GM12878 (cell line): Measurements from ENCODE around the gene DDR1. TPM values are rescaled to one million over a fixed set of nuclear protein-coding genes. Genes with fewer than 3 reads are reported as not detected.

Experiments used
- BRCA1 ChIP-seq: IDR thresholded peaks from 2 replicates; pipeline ENCODE4 v1.6.1; 2011; ENCODE audit warnings: low read depth, low read length, improper control_type of control experiment
- CBX5 ChIP-seq: sonication (generic); IDR thresholded peaks from 2 replicates; pipeline ENCODE4 v1.6.1; 2016; ENCODE audit warnings: low read depth, moderate library complexity, mild to moderate bottlenecking, inconsistent platforms
- EGR1 ChIP-seq, 2 experiments: IDR thresholded peaks; 1 replicate in 1 of 2; 2 replicates in 1 of 2; pipeline ENCODE4 v1.6.1; 2011 to 2012; ENCODE audit warnings: low read depth in 2 of 2, low read length in 2 of 2, borderline replicate concordance in 1 of 2, mild to moderate bottlenecking in 1 of 2, moderate library complexity in 1 of 2
- ETV6 ChIP-seq, 2 experiments: fragments of 450-650 bp in 1 of 2; IDR thresholded peaks in 1 of 2; conservative IDR thresholded peaks in 1 of 2; 2 replicates each; pipeline ENCODE4 v1.6.1; 2014; ENCODE audit warnings: antibody characterized with exemption in 1 of 2, borderline replicate concordance in 1 of 2, low read depth in 1 of 2, mild to moderate bottlenecking in 1 of 2, moderate library complexity in 1 of 2
- GABPA ChIP-seq: IDR thresholded peaks from 2 replicates; pipeline ENCODE4 v1.6.1; 2014; ENCODE audit warnings: antibody characterized with exemption, low read depth, mild to moderate bottlenecking, inconsistent platforms
- HDAC6 ChIP-seq: fragments of 200-600 bp; sonication (generic); IDR thresholded peaks from one replicate; pipeline ENCODE4 v1.8.0; 2017; ENCODE audit warnings: antibody characterized with exemption; ENCODE audit not compliant: unreplicated experiment
- MEF2A ChIP-seq: IDR thresholded peaks from 2 replicates; pipeline ENCODE4 v1.6.1; 2011; ENCODE audit warnings: low read depth, mild to moderate bottlenecking, low read length, moderate library complexity; ENCODE audit not compliant: insufficient read depth
- NR2F1 ChIP-seq: fragments of 450-650 bp; conservative IDR thresholded peaks from 2 replicates; pipeline ENCODE4 v1.6.1; 2017; ENCODE audit warnings: mild to moderate bottlenecking
- POLR2AphosphoS2 ChIP-seq: IDR thresholded peaks from 2 replicates; pipeline ENCODE4 v1.6.1; 2011; ENCODE audit warnings: low read depth, mild to moderate bottlenecking, low read length, improper control_type of control experiment, moderate library complexity
- POU2F2 ChIP-seq: IDR thresholded peaks from 3 replicates; pipeline ENCODE4 v1.6.1; 2011; ENCODE audit warnings: low read depth, mild to moderate bottlenecking, low read length, borderline replicate concordance
- RCOR1 ChIP-seq: conservative IDR thresholded peaks from 2 replicates; pipeline ENCODE4 v1.6.1; 2012; ENCODE audit warnings: low read depth, low read length, improper control_type of control experiment
- TBL1XR1 ChIP-seq: IDR thresholded peaks from 2 replicates; pipeline ENCODE4 v1.6.1; 2012; ENCODE audit warnings: low read depth, low read length, improper control_type of control experiment
- ZBED1 ChIP-seq: IDR thresholded peaks from 2 replicates; pipeline ENCODE4 v1.6.1; 2016; ENCODE audit warnings: borderline replicate concordance
- ZSCAN29 ChIP-seq: fragments of 450-650 bp; IDR thresholded peaks from 2 replicates; pipeline ENCODE4 v1.6.1; 2017; ENCODE audit warnings: mild to moderate bottlenecking, moderate library complexity
- polyA plus RNA-seq, 11 experiments: library from polyadenylated mRNA; depleted of rRNA in 4 of 11; unstranded in 6 of 11; stranded (reverse) in 5 of 11; fragments of >200 nt; fragmentation: Nextera tagmentation in 4 of 11; fragmentation: Illumina TruSeq in 1 of 11; extraction: Ambion mirVana in 4 of 11; extraction: Trizol in 1 of 11; gene quantifications; 1 replicate in 1 of 11; 2 replicates in 10 of 11; pipeline versions ENCODE4 v1.2.1 to v1.2.3, GENCODE V29; 2011 to 2016; ENCODE audit warnings: inconsistent platforms in 2 of 11, missing spikeins in 2 of 11, low read depth in 1 of 11
- total RNA-seq, 4 experiments: library from RNA; depleted of rRNA in 3 of 4; stranded (reverse); fragments of >200 nt in 3 of 4; fragmentation: Illumina TruSeq in 1 of 4; extraction: Trizol in 1 of 4; gene quantifications; 2 replicates each; pipeline versions ENCODE4 v1.2.1 to v1.2.3, GENCODE V29; 2013 to 2021
- TF ChIP-seq, protein P1 (sequence below): IDR thresholded peaks from 2 replicates; pipeline ENCODE4 v1.6.1; 2011; ENCODE audit warnings: low read depth, mild to moderate bottlenecking, low read length, moderate library complexity, borderline replicate concordance; ENCODE audit errors: extremely low read depth
- TF ChIP-seq, protein P2 (sequence below): fragments of 450-650 bp; IDR thresholded peaks from 2 replicates; pipeline ENCODE4 v1.6.1; 2016; ENCODE audit warnings: mild to moderate bottlenecking
- TF ChIP-seq, protein P3 (sequence below), 3 experiments: IDR thresholded peaks in 2 of 3; conservative IDR thresholded peaks in 1 of 3; 2 replicates each; pipeline ENCODE4 v1.5.1; 2011; ENCODE audit warnings: low read depth in 3 of 3, low read length in 3 of 3, mild to moderate bottlenecking in 3 of 3, control low read depth in 2 of 3, moderate library complexity in 2 of 3, inconsistent platforms in 1 of 3, mixed read lengths in 1 of 3; ENCODE audit not compliant: control insufficient read depth in 2 of 3, insufficient read depth in 1 of 3; ENCODE audit errors: extremely low read depth in 1 of 3
- TF ChIP-seq, protein P4 (sequence below): fragments of 450-650 bp; IDR thresholded peaks from 2 replicates; pipeline ENCODE4 v1.6.1; 2016; ENCODE audit warnings: mild to moderate bottlenecking, moderate library complexity, borderline replicate concordance
- TF ChIP-seq, protein P5 (sequence below): IDR thresholded peaks from 2 replicates; pipeline ENCODE4 v1.6.1; 2011; ENCODE audit warnings: borderline replicate concordance, low read depth, mild to moderate bottlenecking, moderate library complexity, low read length; ENCODE audit not compliant: insufficient read depth, poor library complexity, severe bottlenecking

Gene DDR1
- total and polyA plus RNA-seq, 10 of the 15 experiments (the other 5 are each of a cell fraction or from before 2014, with no cell fraction given) = 1.1 to 39.0 (median 11.9) TPM

DNA sequence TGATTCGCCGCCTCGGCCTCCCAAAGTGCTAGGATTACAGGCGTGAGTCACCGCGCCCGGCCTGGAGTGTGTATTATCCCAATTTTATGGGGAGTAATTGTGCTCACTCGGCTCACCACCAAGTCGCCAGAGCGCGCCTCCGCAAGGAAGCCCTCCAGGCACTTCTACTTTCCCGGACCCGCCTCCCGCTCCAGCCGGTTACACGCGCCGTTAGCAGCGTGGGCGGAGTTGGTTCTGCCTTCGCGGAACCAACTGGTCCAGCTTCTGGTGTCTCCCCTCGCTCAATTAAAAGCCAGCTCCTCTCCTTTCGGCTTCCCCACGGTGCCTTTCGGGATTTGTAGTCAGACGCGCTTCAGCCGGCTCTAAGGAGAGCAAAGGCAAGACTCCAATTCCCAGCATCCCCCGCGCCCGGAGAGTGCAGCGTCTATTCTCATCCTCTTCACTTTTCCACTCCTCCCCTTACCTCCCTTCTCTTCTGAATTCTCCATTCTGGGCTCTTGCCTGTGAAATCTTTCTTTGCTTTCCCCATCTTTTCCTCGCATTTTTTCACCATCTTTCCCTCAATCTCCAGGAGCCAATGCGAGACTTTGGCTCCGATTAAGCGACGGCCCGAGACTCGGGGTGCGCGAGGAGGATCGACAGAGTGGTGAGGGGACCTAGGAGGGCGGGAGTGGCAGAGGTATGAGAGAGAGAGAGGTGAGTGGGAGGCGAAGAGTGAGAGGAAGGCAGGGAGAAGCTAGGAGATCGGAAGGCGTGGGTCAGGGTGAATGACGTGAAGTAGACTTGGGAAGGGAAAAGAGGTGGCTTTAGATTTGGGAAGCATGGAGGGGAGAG is 23.7 kb downstream of the DDR1 start, which contains the start of gene GTF2H4 (continued):
- TF ChIP-seq, protein P1, sequence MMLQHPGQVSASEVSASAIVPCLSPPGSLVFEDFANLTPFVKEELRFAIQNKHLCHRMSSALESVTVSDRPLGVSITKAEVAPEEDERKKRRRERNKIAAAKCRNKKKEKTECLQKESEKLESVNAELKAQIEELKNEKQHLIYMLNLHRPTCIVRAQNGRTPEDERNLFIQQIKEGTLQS = peak; percentile 29; the same call in 1 of the 2 replicates
- TF ChIP-seq NR2F1 = peak; percentile 36; the same call in 1 of the 2 replicates
- no peak for TF ChIP-seq RCOR1
- peak; percentile 40; the same call in 1 of the 2 replicates for TF ChIP-seq POLR2AphosphoS2
- no peak for TF ChIP-seq BRCA1
- TF ChIP-seq ETV6 (conservative IDR thresholded peaks at IDR 0.05 in 1 of 2, IDR thresholded peaks at IDR 0.05 in 1 of 2; ENCODE audit: borderline replicate concordance in 1 of 2, low read depth in 1 of 2) = no peak
- no peak for TF ChIP-seq HDAC6
- TF ChIP-seq POU2F2 = peak; percentile 79; the same call in 2 of the 3 replicates
- TF ChIP-seq EGR1 (IDR thresholded peaks at IDR 0.05; ENCODE audit: borderline replicate concordance in 1 of 2, low read depth in 2 of 2, low read length in 2 of 2) = peak; percentile 78 to 99
- TF ChIP-seq, protein P2, sequence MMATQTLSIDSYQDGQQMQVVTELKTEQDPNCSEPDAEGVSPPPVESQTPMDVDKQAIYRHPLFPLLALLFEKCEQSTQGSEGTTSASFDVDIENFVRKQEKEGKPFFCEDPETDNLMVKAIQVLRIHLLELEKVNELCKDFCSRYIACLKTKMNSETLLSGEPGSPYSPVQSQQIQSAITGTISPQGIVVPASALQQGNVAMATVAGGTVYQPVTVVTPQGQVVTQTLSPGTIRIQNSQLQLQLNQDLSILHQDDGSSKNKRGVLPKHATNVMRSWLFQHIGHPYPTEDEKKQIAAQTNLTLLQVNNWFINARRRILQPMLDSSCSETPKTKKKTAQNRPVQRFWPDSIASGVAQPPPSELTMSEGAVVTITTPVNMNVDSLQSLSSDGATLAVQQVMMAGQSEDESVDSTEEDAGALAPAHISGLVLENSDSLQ = peak; percentile 51
- TF ChIP-seq ZSCAN29 = peak; percentile 61; the same call in 1 of the 2 replicates
- peak; percentile 70; the same call in 1 of the 2 replicates for TF ChIP-seq TBL1XR1
- TF ChIP-seq, protein P3, sequence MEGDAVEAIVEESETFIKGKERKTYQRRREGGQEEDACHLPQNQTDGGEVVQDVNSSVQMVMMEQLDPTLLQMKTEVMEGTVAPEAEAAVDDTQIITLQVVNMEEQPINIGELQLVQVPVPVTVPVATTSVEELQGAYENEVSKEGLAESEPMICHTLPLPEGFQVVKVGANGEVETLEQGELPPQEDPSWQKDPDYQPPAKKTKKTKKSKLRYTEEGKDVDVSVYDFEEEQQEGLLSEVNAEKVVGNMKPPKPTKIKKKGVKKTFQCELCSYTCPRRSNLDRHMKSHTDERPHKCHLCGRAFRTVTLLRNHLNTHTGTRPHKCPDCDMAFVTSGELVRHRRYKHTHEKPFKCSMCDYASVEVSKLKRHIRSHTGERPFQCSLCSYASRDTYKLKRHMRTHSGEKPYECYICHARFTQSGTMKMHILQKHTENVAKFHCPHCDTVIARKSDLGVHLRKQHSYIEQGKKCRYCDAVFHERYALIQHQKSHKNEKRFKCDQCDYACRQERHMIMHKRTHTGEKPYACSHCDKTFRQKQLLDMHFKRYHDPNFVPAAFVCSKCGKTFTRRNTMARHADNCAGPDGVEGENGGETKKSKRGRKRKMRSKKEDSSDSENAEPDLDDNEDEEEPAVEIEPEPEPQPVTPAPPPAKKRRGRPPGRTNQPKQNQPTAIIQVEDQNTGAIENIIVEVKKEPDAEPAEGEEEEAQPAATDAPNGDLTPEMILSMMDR (IDR thresholded peaks at IDR 0.05 in 2 of 3, conservative IDR thresholded peaks at IDR 0.05 in 1 of 3; ENCODE audit: control insufficient read depth in 2 of 3, extremely low read depth in 1 of 3, insufficient read depth in 1 of 3, low read depth in 3 of 3, low read length in 3 of 3) = no peak
- peak; percentile 90 for TF ChIP-seq GABPA
- TF ChIP-seq CBX5 = no peak
- TF ChIP-seq, protein P4, sequence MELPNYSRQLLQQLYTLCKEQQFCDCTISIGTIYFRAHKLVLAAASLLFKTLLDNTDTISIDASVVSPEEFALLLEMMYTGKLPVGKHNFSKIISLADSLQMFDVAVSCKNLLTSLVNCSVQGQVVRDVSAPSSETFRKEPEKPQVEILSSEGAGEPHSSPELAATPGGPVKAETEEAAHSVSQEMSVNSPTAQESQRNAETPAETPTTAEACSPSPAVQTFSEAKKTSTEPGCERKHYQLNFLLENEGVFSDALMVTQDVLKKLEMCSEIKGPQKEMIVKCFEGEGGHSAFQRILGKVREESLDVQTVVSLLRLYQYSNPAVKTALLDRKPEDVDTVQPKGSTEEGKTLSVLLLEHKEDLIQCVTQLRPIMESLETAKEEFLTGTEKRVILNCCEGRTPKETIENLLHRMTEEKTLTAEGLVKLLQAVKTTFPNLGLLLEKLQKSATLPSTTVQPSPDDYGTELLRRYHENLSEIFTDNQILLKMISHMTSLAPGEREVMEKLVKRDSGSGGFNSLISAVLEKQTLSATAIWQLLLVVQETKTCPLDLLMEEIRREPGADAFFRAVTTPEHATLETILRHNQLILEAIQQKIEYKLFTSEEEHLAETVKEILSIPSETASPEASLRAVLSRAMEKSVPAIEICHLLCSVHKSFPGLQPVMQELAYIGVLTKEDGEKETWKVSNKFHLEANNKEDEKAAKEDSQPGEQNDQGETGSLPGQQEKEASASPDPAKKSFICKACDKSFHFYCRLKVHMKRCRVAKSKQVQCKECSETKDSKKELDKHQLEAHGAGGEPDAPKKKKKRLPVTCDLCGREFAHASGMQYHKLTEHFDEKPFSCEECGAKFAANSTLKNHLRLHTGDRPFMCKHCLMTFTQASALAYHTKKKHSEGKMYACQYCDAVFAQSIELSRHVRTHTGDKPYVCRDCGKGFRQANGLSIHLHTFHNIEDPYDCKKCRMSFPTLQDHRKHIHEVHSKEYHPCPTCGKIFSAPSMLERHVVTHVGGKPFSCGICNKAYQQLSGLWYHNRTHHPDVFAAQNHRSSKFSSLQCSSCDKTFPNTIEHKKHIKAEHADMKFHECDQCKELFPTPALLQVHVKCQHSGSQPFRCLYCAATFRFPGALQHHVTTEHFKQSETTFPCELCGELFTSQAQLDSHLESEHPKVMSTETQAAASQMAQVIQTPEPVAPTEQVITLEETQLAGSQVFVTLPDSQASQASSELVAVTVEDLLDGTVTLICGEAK = peak; percentile 99
- 0 out of 2 replicates have a peak, but pooled peaks have one; percentile 45 for TF ChIP-seq MEF2A
- TF ChIP-seq ZBED1 = no peak
- TF ChIP-seq, protein P5, sequence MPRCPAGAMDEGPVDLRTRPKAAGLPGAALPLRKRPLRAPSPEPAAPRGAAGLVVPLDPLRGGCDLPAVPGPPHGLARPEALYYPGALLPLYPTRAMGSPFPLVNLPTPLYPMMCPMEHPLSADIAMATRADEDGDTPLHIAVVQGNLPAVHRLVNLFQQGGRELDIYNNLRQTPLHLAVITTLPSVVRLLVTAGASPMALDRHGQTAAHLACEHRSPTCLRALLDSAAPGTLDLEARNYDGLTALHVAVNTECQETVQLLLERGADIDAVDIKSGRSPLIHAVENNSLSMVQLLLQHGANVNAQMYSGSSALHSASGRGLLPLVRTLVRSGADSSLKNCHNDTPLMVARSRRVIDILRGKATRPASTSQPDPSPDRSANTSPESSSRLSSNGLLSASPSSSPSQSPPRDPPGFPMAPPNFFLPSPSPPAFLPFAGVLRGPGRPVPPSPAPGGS = no peak
